Measurements from ENCODE around the gene PPM1M.

- TF ChIP-seq EZH2phosphoT487 (IDR thresholded peaks at IDR 0.05; ENCODE audit: insufficient read depth, low read depth) (no peak), EZH2 (IDR thresholded peaks at IDR 0.05; ENCODE audit: insufficient read depth, poor library complexity, severe bottlenecking) (no peak)
Observed at GRCh38 chr3:52238193-52238760, 7.3 kb upstream of the PPM1M start.
